Measurements from ENCODE around the gene CTAGE4. TPM values are rescaled to one million over a fixed set of nuclear protein-coding genes. Genes with fewer than 3 reads are reported as not detected.

The CTAGE4 gene
- under 0.01 and 0.65 TPM in 2 replicates for total RNA-seq

GRCh38 chr7:144183166-144183565, at the start of gene CTAGE4:
CTAGE4 (plus strand) TSS chr7:144183466; CDS start chr7:144183504, 38 bp downstream.

GRCh38 chr7:144195212-144195872, 12.1 kb downstream of the CTAGE4 start, which contains the start of gene ARHGEF35:
ARHGEF35 (minus strand) TSS chr7:144195833; CDS start chr7:144188383, 7,450 bp downstream.

Other genes with a start within 250 kb of the CTAGE4 start
- not detected in 2 replicates for gene OR2F2, start 248.2 kb upstream of the CTAGE4 start, total RNA-seq
- gene OR2F1, start 228.6 kb upstream of the CTAGE4 start, total RNA-seq = not detected in 2 replicates
- gene OR6B1, start 183.1 kb upstream of the CTAGE4 start, total RNA-seq = not detected in 2 replicates
- gene OR2A5, start 134.5 kb upstream of the CTAGE4 start, total RNA-seq = not detected in 2 replicates
- gene OR2A25, start 113.7 kb upstream of the CTAGE4 start, total RNA-seq = not detected in 2 replicates
- not detected in 2 replicates for gene OR2A12, start 97.2 kb upstream of the CTAGE4 start, total RNA-seq
- gene OR2A2, start 73.9 kb upstream of the CTAGE4 start, total RNA-seq = not detected in 2 replicates
- not detected in 2 replicates for gene OR2A14, start 60.3 kb upstream of the CTAGE4 start, total RNA-seq
- 0.65 TPM in 1 of 2 replicates, not detected in the other for gene ARHGEF35, start 12.4 kb downstream of the CTAGE4 start, total RNA-seq
- gene OR2A42, start 56.1 kb downstream of the CTAGE4 start, total RNA-seq = not detected in 2 replicates
- not detected in 2 replicates for gene OR2A7, start 81.3 kb downstream of the CTAGE4 start, total RNA-seq
- under 0.01 TPM in 1 of 2 replicates, not detected in the other for gene CTAGE8, start 85.8 kb downstream of the CTAGE4 start, total RNA-seq
- gene OR2A1, start 129.0 kb downstream of the CTAGE4 start, total RNA-seq = not detected in 2 replicates
- gene ARHGEF5, start 171.9 kb downstream of the CTAGE4 start, total RNA-seq = 2.6 and 3.4 TPM in 2 replicates
- gene NOBOX, start 220.2 kb downstream of the CTAGE4 start, total RNA-seq = not detected in 2 replicates

Data from cardiac atrium fibroblast (primary cell).